NB4 (cell line): ENCODE data around the gene PDE11A.

Source experiments
- POLR2A ChIP-seq: IDR thresholded peaks from 2 replicates; pipeline ENCODE4 v1.6.1; 2011; ENCODE audit warnings: mild to moderate bottlenecking; ENCODE audit not compliant: insufficient read length; ENCODE audit errors: extremely low read depth
- TF ChIP-seq, protein P1 (sequence below): IDR thresholded peaks from one replicate; pipeline ENCODE4 v1.5.1; 2012; ENCODE audit warnings: low read depth, low read length
- TF ChIP-seq, protein P2 (sequence below): IDR thresholded peaks from 2 replicates; pipeline ENCODE4 v1.6.1; 2011; ENCODE audit warnings: low read depth, low read length

DNA sequence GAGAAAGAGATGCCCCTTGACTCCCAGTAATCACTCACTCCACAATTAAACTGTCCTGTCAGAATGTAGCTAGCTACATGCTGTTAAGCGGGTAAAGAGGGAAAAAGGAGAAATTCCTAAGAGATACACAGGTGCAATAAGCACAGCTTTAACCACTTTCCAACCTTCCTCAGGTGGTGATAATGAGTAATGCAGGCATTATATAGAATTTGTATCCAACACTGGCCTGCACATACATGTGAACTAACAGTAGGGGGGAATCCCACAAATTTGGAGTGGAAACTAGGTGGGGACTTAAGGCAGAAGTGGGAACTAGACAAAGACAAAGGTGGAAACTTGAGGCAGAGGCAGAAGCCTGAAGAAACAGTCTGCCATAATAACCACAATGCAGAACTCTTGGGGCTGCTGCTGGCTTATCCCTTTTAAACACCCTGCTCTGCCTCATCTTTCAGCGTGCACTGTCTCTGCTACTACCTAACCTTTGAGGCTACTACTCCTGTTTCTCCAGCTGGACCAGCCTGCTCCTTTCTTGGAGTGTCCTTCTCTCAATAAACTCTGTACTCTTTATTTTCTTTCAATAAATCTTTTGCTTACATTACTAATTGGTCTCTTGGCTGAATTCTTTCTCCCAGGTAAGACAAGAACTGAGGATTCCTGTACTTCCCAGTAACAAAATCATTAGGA, 259.7 kb downstream of the PDE11A start:
- TF ChIP-seq, protein P1, sequence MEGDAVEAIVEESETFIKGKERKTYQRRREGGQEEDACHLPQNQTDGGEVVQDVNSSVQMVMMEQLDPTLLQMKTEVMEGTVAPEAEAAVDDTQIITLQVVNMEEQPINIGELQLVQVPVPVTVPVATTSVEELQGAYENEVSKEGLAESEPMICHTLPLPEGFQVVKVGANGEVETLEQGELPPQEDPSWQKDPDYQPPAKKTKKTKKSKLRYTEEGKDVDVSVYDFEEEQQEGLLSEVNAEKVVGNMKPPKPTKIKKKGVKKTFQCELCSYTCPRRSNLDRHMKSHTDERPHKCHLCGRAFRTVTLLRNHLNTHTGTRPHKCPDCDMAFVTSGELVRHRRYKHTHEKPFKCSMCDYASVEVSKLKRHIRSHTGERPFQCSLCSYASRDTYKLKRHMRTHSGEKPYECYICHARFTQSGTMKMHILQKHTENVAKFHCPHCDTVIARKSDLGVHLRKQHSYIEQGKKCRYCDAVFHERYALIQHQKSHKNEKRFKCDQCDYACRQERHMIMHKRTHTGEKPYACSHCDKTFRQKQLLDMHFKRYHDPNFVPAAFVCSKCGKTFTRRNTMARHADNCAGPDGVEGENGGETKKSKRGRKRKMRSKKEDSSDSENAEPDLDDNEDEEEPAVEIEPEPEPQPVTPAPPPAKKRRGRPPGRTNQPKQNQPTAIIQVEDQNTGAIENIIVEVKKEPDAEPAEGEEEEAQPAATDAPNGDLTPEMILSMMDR, result no peak
- no peak for TF ChIP-seq POLR2A
- TF ChIP-seq, protein P2, sequence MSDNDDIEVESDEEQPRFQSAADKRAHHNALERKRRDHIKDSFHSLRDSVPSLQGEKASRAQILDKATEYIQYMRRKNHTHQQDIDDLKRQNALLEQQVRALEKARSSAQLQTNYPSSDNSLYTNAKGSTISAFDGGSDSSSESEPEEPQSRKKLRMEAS, result no peak
